Body of pancreas (tissue), 4 donors: Measurements from ENCODE around the gene CD40LG.

Experiments used
- CTCF ChIP-seq, 7 experiments: fragments of 450-650 bp in 4 of 7; fragments of 200-600 bp in 3 of 7; sonication (generic) in 3 of 7; IDR thresholded peaks; one replicate each; pipeline ENCODE4 v1.5.1; 2016 to 2019; ENCODE audit warnings: antibody characterized with exemption in 7 of 7
- POLR2A ChIP-seq, 3 donors: fragments of 450-650 bp; IDR thresholded peaks; one replicate each; pipeline ENCODE4 v1.6.1; 2016; ENCODE audit warnings: antibody characterized with exemption in 3 of 3, mild to moderate bottlenecking in 2 of 3

GRCh38 chrX:136687457-136687856 lies 39.5 kb downstream of the CD40LG start:
- TF ChIP-seq CTCF (IDR thresholded peaks at IDR 0.05) (no peak), POLR2A (IDR thresholded peaks at IDR 0.05) (no peak)
